ENCODE results near the gene TBC1D16.

DNA sequence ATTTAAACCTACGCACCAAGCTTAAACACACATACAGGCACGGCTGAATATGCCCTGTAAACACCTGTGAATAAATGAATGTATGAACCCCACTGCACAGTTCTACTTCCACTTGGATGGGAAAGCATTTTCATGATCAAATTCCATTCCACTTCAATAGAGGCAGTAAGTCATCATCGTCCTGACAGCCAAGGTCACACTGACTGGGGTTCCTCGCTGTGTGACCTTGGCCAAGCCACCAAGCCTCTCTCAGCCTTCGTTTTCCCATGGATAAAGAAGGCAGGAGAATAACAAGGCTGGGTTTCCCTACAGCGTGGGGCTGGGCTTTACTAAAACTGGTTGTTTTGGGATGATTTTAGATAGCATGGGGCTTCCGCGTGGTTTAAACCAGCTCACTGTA lies 82.8 kb downstream of the TBC1D16 start:
- TF ChIP-seq SIX5 (IDR thresholded peaks at IDR 0.05; ENCODE audit: low read depth, low read length, severe bottlenecking), result no peak
- no peak for TF ChIP-seq ETV6 (conservative IDR thresholded peaks at IDR 0.05 in 1 of 2, IDR thresholded peaks at IDR 0.05 in 1 of 2; ENCODE audit: borderline replicate concordance in 1 of 2, low read depth in 1 of 2)

All from GM12878 (cell line).